MV-4-11 (cell line): ENCODE results near the gene PARVA.

Experiments used
- DNase-seq: peaks from one replicate; lab custom pipeline; 2025; lab: John Stamatoyannopoulos, UW

The PARVA gene

DNA sequence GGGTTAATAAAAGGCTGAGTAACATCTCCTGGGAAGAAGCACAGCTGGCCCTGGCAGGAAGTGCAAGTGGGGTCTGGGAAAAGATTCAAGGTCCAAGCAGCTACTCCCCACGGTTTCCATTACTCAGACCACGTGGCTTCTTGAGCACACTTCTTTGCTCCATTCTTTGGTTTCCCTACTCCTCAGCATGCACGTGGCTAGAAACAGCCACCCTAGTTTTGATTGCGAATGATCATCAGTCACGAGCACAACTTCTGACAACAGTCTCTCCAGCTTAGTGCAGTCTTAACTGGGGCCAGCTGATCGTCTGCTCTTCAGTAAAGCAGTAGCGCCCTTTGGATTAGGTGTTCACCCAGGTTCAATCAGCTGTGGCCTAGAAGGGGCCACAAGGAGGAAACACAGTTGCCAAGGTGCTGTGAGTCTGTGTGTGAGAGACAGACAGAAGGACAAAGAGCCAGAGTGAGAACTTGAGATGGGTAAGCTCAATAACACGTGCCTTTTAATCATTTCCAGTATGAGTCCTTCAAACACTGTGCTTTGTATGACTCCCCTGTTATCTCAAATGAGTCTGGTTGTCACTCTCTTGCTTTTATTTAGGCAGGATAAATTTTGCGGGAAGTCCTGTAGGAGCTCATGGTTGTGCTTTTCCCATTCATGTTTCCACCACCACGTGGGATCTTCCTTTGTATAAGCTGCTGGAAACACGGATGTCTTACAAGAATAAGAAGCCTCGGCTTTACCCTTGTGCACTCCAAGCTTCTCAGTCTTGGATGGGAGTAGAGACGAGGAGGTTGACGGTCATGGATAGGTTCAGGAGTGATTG, 901 bp upstream of the PARVA start:
- DNase-seq, result no peak

DNA sequence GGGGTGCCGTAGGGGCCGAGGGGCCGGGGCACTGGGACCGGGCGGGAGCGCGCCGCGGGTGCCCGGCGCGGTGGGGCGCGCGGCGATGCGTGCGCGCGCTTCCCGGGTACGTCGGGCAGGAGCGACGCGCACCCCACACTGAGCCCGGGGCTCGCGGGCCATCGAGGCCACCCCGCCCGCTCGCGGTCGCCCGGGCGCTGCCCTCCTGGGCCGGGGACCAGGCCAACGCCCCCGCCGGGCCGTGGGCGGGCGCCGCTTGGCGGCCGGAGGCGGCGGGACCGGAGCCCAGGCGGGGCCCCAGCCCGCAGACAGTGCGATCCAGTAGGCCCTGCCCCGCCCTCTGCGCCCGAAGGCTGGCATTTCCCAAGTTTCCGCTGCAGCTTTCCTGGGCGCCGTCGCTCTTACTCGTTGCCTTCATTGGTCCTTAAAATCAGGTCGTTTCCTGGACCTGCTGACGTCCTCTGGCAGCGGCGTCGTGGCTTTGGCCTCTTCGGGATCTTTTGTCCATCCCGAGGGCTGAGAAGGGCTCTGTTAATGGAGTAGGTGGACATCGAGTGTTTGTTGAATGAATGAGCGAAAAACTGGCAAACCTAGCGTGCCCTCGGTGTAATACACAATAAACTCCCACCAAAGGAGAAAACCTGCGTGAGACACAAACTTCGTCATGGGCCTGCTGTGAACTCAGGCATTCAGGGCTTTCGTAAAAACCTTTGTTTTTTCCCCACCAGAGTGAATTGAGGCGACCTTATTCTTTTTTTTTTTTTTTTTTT, 638 bp downstream of the PARVA start:
- DNase-seq, result no peak

DNA sequence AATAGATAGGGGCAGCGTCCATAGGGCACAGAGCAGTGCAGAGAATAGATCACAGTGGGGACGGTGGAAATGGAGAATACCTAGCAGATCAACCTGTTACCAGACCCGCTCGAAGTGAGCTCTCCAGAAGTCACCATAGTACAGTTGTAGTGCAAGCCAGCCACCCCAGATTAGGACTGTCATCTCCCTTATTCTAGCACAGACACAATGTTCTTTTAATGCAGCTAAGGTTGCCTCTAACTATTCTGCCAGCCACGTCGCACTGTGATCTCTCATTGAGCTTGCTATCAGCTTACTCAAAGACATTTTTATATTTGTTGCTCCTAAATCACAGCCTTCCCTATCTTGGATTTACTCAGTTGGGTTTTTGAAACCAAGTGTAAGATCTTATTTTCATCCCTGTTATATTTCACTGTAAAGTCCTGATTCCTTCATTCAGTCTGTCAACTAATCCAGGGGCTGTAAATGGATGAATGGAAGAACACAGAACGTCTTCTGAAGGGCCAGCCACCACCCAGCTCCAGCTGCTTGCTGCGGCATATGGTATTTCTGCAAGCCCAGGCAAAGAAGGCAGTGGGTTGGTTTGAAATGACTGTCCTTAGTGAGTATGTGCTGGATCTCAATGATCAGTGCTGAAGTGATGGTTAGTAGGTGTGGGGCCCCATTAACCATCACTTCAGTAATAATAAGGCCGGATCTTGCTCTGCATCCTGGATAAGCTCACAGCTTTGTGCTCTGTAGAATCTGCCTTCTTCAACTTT, 3.4 kb downstream of the PARVA start:
- no peak for DNase-seq

DNA sequence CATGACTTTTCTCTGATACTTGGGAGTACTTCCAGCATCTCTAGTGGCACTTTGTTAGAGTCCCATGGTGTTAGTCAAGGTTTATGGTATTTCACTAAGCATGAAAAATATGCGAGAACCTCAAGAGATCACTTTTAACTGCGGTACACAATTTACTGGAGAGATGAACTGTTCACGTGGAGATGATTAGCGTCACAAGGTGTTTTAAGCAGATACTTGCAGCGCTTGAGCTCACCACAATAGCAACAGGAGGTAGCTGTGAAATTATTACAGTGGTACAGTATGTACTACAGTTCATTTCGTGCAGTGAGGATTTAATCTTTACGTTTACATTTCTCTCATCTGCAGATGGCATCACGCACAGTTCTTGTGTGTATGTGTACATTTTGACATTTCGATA, 4.5 kb downstream of the PARVA start:
- DNase-seq, result no peak

- no peak for DNase-seq
Measured at GRCh38 chr11:12382451-12382850, 5.1 kb downstream of the PARVA start.

- no peak for DNase-seq
Measured at GRCh38 chr11:12386309-12386708, 8.9 kb downstream of the PARVA start.

DNA sequence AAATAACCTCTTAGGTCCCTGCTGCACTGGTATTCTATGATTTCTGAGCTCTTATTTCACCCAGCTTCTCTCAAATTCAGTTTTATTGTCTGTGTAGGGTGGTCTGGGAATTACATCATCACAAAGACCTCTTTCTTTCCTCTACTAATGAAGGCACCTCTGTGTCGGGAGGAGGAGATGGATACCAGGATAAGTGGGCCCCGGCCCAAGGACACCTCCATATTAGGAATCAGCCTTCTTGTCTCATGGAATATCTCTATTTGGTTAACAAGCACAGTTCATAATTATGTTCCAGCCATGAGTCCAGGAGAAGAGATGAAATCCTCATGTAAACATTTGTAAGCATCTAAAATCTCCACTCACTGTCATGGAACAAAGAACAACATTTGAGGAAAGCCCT, 9.4 kb downstream of the PARVA start:
- DNase-seq, result no peak

- DNase-seq, result no peak
Measured at GRCh38 chr11:12388173-12388572, 10.8 kb downstream of the PARVA start.

- no peak for DNase-seq
Measured at GRCh38 chr11:12388939-12389670, 11.7 kb downstream of the PARVA start.

GRCh38 chr11:12389676-12390657, 12.6 kb downstream of the PARVA start:
- DNase-seq, result no peak

DNA sequence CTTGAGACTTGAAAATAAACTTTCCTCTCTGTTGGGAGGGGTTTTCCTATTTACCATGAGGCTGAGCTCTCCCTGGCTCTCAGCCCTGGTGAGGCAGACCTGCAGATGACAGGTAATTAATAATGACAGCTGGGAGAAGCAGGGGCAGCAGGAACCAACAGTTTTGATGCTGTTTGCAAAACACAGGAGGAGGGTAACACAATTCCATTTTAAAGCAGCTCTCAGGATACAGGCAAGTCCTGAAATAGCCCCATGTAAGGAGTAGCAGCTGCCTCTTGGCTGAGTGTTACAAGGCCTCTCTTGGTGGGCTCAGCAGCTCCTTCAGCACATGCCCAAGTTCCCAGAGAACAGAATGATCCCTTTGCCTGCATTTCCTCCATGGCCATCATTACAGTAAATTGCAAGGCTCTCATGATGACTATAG, 13.3 kb downstream of the PARVA start:
- no peak for DNase-seq

GRCh38 chr11:12392672-12393071, 15.3 kb downstream of the PARVA start:
- no peak for DNase-seq

GRCh38 chr11:12393691-12394090, 16.3 kb downstream of the PARVA start:
- no peak for DNase-seq

- DNase-seq, result no peak
Measured at GRCh38 chr11:12394601-12395000, 17.2 kb downstream of the PARVA start.

GRCh38 chr11:12395333-12395732, 18.0 kb downstream of the PARVA start:
- DNase-seq, result no peak

- DNase-seq, result no peak
Measured at GRCh38 chr11:12397931-12398334, 20.6 kb downstream of the PARVA start.

DNA sequence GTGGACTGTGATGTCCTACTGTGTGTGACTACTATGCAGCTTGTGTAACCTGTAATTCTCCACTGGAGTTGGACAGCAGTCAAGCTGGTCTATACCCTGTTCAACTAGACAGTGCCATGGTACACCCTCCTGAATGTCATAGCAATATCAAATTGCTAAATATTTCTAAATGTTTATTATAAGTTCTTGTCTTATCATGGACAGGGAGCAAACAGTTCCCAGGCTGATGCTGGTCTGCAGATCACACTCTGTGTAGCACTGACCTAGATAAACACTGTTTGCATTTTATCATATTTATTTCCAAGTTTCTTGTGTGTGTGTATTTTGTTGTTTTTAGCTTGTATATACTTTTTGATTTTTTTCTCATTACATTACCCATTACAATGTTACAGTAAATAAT, 22.0 kb downstream of the PARVA start:
- DNase-seq, result no peak

GRCh38 chr11:12402025-12402424, 24.7 kb downstream of the PARVA start:
- no peak for DNase-seq

DNA sequence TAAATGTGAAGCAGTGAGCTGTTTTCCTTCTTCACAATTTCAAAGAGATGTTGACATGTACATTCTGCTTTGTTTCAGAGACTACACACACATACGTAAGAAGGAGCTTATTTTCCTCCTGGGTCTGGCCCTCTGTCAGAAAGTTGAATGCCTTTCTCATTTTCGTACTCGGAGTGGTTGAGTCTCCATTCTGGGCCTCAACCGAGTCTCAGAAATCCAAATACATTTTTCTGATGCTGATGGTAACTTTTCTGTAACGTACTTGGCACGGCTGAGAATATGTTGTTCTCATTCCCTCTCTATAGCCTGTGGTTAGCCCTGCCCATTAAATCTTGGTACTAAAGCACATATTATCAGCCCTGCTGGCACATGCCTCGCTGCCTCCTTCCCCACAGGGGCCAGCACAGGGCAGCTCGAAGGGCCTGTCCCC, 25.3 kb downstream of the PARVA start:
- no peak for DNase-seq

DNA sequence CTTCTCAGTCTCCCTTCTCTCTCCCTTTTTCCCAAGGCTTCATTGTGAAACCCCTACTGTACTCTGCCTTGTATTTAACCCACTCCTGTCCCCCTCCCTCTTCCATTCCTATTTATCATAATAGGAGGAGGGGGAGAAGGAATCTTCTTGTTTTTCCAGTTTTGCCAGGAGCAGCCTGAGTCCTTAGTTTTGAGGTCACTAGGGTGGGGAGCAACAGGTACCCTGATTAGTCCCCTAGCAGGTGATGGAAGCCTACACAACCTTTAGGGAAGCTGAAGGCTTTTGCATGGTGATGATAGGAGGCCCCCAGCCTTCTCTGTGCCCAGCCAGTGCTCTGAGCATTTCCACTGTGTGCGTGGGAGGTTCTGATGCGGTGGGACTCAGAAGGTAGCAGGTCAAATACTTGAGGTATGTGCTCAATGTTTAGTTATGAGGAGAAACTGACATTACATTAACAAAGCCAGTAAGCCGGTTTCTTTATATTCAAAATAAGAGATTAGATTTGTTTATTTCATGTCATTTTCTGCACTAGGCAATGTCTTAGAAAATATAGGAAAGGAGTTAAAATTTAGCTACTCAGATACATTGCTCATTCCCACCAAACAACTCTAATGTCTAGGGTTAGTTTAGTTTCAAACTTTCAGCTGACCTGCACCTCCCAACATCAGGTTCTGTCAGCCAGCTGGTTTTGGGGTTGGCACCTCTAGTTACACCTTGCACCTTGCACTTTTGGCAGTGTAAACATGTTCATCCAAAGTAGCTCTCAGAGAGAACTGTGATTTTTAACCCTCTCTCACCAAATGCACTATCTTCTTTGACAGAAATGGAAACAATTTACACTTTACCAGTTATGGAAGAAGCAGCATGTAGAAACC, 26.0 kb downstream of the PARVA start:
- DNase-seq, result no peak
